NCI-H1417 treated with DMSO at 0.1 percent for 48 hours (cell line): Measurements from ENCODE around the gene CRIM1.

Experiments used
- DNase-seq: peaks from one replicate; lab custom pipeline; 2025; lab: John Stamatoyannopoulos, UW

CRIM1 gene

DNA sequence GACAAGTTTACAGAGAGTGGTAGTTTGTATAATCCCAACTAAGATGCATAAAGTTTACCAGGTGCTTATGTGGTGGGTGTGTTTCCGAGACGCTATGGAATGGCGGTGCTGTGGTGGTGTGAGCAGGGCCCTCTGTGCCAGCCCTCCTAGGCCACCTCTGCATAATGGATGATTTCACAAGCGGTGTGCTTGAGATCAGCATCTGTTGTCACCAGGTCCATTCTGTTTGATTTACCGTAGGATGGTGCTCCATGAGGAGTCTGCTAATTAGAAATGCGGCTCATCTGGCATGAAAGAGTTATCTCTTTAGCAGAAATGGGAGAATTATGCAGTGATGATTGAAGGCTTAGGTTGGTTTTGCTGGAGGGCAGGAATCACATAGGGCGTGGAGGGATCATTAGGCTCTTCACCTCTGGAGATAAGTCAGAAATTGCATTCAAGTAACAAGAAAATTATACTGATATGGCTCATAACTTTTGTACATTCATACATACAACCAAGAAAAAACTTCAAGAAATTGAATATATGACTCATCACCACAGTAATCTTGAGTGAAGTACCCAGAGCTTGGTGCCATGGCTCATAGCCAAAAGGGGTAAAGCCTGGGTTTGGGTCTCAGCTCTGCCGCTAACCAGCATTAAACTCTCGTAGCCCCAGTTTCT is 41.4 kb downstream of the CRIM1 start:
- no peak for DNase-seq

DNA sequence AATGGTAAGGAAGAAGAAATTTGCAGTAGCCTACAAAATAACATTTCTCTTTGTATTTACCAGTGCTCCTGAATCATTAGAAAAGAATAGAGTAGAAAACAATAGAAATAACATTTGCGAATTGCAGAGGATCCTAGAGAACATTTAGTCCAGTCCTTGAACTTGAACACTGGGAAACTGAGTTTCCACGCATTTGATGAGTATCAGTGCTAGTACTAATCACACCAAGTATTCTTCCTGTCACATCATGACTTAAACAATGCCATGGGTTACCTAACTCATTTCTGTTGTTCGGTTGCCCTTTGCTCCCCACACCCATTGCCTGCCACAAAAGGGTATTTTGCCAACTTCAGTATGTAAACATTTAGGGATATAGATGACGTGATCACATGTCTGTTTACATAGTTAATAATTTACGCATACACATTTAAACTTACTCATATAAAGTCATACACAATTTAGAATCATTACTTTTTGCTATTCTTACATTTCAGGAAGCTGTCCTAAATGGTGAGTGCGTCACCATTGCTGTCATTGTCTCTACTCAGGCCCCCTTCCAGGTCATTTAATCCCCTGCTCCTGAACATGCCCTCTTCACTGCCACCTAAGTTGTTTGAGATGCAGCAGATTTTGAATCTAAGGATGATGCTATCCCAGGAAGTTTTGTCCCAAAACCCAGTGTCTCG is 42.3 kb downstream of the CRIM1 start:
- no peak for DNase-seq

DNA sequence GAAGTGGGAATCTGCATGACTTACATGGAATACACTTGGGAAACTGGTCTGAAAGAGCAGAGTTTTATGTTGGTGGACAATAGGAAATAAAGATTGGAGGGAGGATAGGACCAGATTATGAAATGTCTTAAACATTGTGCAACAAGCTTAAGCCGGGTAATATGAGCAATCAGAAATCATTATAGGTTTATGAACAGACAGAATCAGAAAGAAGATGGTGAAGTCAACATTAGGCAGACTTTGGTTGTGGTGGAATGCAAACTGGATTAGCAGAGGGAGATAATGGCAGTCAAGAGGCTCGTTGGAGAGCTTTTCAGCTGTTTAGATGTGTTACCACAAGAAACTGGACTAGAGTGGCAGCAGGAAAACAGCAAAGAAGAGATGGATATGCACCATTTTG is 43.5 kb downstream of the CRIM1 start:
- no peak for DNase-seq

DNA sequence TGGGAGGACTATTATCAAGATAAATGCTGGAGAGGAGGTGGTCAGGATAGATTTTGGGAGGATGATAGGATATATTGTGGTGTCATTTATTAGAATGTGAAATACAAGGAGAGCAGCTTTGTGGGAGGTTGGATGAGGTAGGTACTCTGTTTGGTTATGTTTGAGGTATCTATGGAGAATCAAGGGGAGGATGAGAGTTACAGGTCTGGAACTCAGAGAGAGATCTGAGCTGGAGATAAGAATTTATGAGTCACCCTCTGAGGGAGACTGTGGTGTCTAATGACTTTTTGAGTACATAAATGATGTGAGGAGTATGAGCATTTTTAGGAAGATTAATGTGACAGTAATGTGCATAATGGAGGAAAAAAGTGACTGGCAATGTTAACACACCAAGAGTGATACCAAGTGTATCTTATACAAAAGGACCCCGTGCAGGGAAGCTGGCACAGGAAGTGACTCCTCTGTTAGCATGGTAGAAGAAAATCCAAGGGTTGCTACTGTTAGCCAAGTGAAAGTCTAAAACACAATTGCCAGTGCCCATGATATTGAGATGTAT is 48.2 kb downstream of the CRIM1 start:
- DNase-seq = no peak

DNA sequence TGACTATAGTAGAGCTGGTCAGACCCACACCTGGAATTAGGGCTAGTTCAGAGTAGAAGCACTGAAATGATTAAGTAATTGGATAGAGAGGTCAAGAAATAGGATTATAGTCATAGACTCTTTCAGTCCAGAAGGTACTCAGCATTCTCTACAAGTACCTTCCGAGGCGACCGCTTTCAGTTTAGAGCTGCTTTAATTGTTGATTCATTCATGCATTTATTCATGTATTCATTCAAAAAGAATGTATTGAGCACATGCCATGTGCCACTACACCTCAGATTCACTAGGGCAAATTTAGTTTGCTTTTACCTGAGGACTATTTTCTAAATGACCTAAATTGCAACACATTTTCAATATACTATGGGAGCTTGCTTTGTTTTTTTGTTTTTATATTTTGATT is 48.7 kb downstream of the CRIM1 start:
- no peak for DNase-seq

DNA sequence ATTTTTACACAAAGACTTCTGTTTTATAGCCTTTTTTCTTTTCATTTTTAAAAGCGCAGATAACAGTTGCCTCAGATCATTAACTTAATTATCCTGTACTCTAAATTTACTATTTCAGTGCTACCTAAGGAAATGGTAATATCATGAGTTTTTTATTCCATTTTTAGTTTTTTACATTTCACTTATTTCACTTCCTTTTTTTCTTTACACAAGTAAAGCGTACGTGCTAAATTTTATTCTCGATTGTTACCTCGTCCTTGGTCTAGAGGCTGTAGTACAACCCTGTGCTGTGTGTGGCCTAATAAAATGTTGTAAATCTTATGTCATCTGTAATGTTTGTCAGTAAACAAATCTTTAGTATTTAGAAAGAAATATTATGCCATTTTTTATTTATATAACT is 49.2 kb downstream of the CRIM1 start:
- no peak for DNase-seq

DNA sequence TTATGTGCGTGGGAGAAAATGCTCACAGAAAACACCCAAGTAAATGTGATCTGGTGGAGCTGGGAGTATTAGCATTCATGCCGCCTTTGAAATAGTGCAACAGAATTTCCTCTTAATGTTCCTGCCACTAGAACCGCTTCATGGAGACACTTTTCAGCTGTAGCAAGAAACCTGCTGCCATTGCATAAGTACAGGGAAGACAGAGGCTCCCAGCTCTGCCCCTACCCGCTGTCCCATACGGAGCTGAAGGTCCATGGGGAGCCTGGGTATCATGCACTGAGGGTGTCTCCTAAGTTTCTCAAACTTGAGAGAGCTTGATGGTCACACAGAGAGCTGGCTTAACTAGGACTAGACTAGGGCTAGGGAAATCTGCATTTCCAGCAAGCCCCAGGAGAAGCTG is 49.6 kb downstream of the CRIM1 start:
- no peak for DNase-seq

DNA sequence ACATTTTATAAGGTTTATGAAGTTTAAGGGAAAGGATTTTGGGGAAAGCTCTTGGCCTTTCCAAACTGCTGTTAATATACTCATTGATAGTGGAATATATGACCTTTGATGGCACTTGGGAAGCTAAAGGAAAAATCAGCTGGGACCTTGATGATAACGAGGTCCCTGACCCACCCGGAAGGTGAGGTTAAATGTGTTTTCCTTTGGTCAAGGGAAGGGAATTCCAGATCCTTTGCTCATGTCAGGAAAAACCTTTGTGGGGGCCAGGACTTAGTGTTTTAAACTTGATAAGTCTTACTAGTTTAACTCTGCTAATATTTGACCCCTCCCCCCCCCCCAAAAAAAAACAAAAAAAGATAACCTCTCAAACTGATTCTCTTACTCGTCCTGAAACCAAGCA is 50.7 kb downstream of the CRIM1 start:
- no peak for DNase-seq

DNA sequence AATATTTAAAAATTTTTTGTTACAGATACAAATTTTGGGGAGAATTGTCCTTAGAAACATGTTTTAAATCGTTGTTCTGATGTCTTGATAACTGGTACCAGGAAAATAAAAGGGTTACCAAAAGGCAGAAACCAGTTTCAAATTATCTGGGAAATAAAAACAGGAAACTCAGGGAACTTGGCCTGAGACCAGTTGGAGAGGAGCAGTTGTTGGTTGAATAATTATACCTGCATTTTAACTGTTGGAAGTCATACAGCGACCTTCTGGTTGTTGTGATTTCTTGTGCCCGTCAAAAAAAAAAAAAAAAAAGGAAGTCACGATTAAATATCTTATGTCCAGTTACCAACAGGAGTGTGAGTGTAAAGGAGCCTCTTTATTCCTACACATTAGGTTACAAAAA is 51.8 kb downstream of the CRIM1 start:
- DNase-seq = no peak

DNA sequence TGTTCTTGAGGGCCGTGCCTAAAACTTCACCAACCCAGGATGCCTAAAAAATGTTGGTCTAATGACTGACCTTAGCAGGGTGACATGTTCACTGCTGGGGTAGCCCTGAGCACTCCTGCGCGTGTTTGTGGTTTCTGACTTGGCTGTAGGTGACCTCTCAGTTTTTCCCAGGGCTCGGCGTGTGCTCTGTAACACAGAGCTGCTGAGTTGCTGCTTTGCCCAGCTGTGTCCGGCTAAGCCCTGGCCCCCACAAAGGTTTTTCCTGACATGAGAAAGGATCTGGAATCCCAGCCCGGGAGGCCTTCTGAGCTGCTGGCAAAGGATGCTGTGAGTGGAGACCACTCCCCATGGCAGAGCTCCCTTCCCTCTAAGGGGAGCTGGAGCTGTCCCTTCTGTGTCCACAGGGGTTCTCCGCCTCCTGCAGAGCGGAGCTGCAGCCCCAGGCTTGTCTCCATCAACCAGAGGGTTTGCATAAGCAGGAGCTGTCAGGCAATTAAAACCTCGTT is 52.7 kb downstream of the CRIM1 start:
- no peak for DNase-seq

DNA sequence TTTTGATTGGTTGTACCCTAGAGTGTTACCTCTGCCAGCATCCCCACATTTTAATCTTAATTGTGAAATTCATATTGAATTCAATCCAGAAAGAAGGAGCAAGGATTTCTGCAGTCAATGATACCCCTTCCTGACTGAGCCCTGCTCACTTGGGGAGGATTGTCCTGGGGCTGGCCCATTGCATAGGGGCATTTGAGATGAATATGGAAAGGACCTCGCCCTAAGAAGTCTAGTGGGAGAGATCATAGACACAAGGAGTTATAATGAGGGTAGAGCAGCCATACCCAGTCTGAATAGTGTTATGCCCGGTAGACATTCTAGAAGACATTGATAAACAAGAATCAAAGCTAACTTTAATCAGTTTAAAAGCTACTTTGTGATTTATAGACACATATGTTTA is 53.8 kb downstream of the CRIM1 start:
- DNase-seq = no peak

DNA sequence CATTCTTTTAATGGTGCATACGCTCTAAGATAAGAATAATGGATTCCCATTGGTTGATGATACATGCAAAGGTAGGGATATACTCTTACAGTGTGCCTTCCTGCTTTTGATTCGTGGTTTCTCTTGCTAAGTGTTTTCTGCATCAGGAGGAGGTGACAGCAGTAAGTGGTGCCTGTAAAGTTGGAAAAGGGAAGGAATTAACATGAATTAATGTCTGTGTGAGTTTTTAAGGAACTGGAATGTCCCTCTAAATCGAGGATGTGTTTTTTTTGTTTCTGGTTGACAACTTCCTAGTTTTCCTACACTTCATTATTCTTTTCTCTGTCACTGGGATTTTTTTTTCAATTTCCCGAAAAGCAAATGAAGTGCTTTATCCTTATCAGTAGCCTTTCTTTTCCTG is 54.4 kb downstream of the CRIM1 start:
- DNase-seq = no peak

DNA sequence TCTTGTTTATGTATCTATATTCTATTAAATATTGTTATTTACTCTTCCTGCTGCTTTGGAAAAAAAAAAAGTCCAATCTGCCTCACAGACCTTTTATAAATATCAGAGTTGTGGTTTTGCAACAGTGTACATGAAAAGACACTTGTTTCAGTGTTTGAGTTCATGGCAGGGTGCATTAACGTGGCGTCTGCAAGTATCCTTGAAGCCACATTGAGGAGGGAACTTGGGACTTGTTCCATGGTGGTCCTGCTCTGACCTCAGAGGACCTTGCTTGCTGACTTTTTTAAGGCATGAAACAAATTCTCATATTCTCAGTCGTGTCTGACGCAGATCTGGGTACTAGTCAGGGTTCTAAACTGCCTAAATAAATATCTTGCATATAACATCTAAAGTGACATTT is 55.1 kb downstream of the CRIM1 start:
- DNase-seq = no peak

DNA sequence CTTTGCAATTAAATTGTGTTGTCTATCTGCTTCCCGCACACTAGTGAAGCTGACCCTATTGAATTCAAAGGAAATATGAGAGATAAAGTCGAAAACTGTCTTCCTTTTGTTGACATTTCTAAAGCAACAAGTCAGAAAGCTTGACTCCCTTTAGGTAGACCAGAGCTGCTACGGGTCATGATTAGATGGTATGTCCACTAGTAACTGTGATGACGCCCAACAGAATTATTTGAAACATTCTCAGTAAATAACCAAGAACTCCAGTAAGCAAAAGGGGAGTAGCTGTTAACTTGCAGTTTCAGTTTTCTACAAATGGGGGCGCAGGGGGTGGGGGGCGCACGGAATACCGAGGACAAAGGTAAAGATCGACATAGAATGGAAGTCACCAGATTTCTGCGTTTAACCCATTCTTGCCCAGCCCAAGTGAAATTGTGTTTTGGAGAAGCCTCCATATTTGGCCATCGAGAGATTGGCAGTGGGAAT is 56.4 kb downstream of the CRIM1 start:
- DNase-seq = no peak

DNA sequence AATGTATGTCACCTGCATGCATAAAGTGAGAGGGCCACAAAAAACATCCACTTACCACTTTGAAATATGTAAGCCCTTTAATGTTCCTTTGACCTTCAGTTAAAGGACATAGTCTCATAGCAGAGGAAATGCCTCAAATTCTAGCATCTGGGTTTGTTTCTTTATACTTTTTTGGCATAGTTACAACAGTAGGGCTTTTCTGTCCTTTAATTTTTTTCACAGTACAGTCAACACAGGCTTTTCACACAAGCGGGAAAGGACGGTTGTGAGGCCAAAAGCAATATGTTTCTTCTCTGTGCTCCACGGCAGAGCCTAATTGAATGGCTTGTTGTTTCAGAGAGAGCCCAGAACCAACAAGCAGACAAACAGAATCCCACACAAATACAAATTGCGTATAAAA is 57.6 kb downstream of the CRIM1 start:
- DNase-seq = no peak

DNA sequence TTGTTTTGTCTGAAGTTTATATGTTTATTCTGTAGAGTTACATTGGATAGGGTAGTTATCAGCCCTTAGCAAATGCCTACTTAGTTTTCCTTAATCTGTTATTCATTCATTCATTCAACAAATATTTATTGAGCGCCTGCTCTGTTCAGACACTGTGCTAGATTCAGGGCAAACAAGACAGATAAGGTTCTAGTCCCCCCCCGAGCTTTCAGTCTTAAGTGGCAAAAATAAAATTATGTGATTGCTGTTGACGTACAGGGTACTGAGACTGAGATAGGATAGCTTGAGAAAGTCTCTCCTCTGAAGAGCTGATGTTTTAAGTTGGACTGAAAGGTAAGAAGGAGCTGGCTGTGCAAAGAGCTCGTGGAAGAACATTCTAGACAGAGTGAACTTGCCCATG is 58.7 kb downstream of the CRIM1 start:
- no peak for DNase-seq

DNA sequence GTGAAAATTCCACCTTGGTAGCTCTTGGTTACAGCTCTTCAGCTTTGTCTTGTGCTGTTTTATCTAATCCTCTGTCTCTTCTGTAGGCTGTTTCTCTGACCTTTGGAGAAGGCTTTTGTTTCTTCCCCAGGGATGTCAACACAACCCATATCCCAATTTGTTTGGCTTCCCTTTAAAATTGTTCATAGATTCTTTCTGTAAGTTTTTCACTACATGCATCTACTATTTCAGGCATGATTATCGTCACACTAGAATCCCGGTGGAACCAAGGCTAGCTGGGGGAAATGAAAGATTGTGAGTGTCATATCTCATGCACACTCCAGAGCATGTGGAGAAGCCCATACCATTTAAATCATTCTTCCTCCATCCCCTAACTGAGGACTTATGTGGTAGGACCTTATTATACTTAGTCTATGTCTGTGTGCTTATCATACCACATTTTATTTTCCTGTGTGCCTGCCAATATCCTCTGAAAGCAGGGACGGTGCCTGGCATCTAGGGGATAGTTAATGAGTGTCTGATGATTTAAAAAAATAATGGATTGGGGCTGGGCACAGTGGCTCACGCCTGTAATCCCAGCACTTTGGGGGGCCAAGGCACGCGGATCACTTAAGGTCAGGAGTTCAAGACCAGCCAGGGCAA is 59.9 kb downstream of the CRIM1 start:
- DNase-seq = no peak

DNA sequence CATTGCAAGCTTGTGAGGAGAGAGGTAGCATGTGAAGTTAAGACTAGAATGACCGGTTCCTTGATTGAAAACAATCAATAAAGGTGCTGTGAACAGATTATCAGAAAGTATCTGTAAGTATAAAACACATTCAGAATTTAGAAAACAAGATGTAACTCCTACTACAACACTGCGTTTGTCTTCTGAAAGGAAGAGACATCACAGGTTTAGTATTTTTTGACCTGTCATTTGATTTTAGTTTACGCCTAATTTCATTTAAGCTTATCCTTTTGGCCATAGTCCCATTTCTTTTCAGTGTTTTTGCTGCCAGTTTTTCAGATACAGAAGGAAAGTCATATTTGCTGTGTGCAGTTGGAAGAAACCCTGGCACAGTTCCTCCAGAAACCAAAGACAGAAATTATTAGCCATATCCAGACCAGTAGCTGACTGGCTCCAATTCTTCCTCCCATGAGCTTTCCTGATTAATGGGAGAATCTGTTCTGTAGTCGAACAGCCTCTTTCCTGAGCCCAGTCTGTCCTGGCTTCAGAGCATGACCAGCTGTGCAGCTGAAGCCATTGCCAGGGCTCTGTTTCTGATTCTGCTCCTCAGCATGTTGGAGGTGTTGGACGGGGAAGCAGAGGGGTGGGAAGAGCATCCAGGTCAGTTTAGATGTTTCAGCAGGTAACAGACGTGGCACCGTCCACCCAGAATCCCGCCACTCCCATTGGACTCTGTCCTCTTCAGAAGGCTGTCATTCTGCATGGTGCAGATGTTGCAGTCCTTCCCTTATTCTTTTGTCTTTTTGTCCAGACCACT is 61.0 kb downstream of the CRIM1 start:
- no peak for DNase-seq

DNA sequence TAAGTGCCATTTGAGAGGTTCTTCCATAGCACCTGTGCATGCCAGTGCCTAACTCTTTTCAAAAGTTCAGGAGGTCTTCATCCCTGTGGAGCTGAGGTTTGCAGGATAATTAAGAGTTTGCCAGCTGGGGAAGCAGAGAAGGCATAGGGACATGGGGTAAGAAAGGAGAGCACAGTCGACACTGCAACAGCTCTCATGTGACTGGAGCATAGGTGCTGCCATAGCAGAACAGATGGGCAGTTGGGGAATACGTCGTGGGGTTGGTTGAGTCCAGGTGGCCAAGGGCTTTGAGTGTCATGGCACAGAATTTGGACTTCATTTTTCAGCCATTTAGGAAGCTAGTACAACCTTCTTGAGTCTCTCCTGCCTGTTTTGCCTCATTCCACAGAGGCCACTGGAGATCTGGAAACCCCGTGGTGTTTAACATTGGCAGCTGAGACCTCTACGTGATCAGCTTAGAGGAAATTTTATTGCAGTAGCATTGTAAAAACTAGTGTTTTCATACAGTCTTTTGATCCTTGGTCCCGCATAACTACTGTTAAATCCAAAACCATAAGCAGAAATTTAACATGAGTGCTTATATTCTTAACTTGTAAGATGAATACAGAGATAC is 65.1 kb downstream of the CRIM1 start:
- no peak for DNase-seq

DNA sequence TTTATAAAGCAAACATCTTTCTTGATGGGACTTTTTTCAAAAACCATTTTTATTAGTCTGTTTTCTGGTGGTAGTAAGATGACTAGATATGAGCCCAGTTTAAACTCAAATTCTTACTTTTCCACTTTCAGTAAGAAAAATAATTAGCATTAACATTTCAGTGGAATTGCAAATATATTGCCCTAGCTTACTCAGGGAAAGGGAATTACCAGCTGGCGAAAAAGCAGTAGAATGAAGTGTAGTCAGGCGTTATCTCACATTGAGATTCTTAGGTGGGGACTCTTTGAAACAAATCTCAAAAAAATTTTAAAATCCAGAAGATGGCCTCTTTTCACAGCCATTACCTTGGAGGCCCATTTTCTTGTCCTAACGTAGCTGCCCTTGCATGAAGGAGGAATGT is 65.8 kb downstream of the CRIM1 start:
- DNase-seq = no peak

DNA sequence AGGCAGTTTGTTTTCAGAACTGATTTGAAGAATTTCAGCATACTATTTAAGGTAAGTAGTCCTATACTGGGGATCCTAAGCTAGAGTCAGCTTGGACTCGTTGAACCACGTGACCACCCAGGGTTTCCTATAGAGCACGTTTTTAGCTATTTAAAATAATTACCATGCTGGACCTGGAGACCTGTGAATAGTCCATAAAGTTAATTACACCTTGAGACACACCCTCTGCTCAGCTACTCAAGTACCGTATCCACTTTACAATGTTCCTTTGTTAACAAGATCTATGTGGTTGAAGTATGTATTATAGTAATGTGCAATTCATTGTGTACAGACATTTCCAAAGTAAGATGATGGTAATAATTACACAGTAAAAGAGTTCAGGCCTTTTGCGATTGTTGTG is 67.6 kb downstream of the CRIM1 start:
- peak; percentile 73 for DNase-seq
